ENCODE data around the gene KIAA0753.

GRCh38 chr17:6592173-6592572, 48.3 kb downstream of the KIAA0753 start:
- TF ChIP-seq JUN (IDR thresholded peaks at IDR 0.05; ENCODE audit: low read depth, low read length) = no peak
- TF ChIP-seq, protein P1, sequence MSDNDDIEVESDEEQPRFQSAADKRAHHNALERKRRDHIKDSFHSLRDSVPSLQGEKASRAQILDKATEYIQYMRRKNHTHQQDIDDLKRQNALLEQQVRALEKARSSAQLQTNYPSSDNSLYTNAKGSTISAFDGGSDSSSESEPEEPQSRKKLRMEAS (IDR thresholded peaks at IDR 0.05) = no peak
- no peak for TF ChIP-seq CTCF (IDR thresholded peaks at IDR 0.05; ENCODE audit: control extremely low read depth in 1 of 3, insufficient read depth in 1 of 3, low read depth in 1 of 3, low read length in 3 of 3)
- TF ChIP-seq USF2 (IDR thresholded peaks at IDR 0.05; ENCODE audit: low read length) = no peak
- no peak for TF ChIP-seq EZH2 (IDR thresholded peaks at IDR 0.05; ENCODE audit: low read depth, low read length, severe bottlenecking)
- TF ChIP-seq CEBPB (IDR thresholded peaks at IDR 0.05; ENCODE audit: low read depth, low read length) = no peak
- TF ChIP-seq RAD21 (IDR thresholded peaks at IDR 0.05 in 1 of 2, conservative IDR thresholded peaks at IDR 0.05 in 1 of 2; ENCODE audit: low read depth in 2 of 2, low read length in 2 of 2) = no peak
